ENCODE results near the gene GLP2R.

Gene GLP2R

DNA sequence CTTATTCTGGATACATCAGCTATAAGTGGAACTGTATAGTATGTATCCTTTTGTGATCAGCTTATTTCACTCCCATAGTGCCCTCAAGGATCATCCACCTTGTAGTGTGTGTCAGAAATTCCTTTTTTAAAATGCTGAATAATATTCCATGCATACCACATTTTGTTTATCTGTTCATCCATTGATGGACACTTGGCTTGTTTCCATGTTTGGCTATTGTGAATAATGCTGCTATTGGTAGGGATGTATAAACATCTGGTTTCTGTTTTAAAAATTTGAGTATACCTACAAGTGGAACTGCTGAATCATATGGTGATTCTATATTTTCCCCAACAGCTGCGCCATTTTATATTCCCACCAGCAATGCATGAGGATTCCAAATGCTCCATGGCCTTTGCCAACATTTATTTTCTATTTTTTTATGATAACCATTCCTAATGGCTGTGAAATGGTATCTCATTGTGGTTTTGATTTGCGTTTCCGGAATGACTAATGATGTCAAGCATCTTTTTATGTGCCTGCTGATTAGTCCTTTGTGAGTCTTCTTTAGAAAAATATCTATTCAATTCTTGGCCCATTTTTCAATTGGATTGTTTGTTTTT, 67.8 kb downstream of the GLP2R start:
- DNase-seq (ENCODE audit: low read depth): no peak
- no peak overlapping the region for H3K4me3 ChIP-seq (ENCODE audit: low read depth, low read length)
- TF ChIP-seq CTCF (IDR thresholded peaks at IDR 0.05; ENCODE audit: low read depth, low read length, missing control alignments): no peak

- DNase-seq (ENCODE audit: low read depth): no peak
- no peak for TF ChIP-seq CTCF (IDR thresholded peaks at IDR 0.05; ENCODE audit: low read depth, low read length, missing control alignments)
- H3K4me3 ChIP-seq (ENCODE audit: low read depth, low read length): no peak overlapping the region
These were observed 68.5 kb downstream of the GLP2R start for GRCh38 chr17:9894231-9894630.

- no peak overlapping the region for H3K4me3 ChIP-seq (ENCODE audit: low read depth, low read length)
- TF ChIP-seq CTCF (IDR thresholded peaks at IDR 0.05; ENCODE audit: low read depth, low read length, missing control alignments): no peak
- no peak for DNase-seq (ENCODE audit: low read depth)
These were observed 70.2 kb downstream of the GLP2R start for GRCh38 chr17:9895923-9896322.

- DNase-seq (ENCODE audit: low read depth): no peak
- TF ChIP-seq CTCF (IDR thresholded peaks at IDR 0.05; ENCODE audit: low read depth, low read length, missing control alignments): no peak
- no peak overlapping the region for H3K4me3 ChIP-seq (ENCODE audit: low read depth, low read length)
These were observed 71.7 kb downstream of the GLP2R start for GRCh38 chr17:9897372-9897968.

- DNase-seq (ENCODE audit: low read depth): no peak
- no peak overlapping the region for H3K4me3 ChIP-seq (ENCODE audit: low read depth, low read length)
- no peak for TF ChIP-seq CTCF (IDR thresholded peaks at IDR 0.05; ENCODE audit: low read depth, low read length, missing control alignments)
These were observed 73.1 kb downstream of the GLP2R start for GRCh38 chr17:9898812-9899211.

GRCh38 chr17:9899280-9900043, 73.7 kb downstream of the GLP2R start:
- H3K4me3 ChIP-seq (ENCODE audit: low read depth, low read length): no peak overlapping the region
- no peak for DNase-seq (ENCODE audit: low read depth)
- no peak for TF ChIP-seq CTCF (IDR thresholded peaks at IDR 0.05; ENCODE audit: low read depth, low read length, missing control alignments)
